DMS53 (cell line): Measurements from ENCODE around the gene TMEM273.

Source experiments
- DNase-seq: peaks from one replicate; lab custom pipeline; 2025; lab: John Stamatoyannopoulos, UW

Gene TMEM273

DNA sequence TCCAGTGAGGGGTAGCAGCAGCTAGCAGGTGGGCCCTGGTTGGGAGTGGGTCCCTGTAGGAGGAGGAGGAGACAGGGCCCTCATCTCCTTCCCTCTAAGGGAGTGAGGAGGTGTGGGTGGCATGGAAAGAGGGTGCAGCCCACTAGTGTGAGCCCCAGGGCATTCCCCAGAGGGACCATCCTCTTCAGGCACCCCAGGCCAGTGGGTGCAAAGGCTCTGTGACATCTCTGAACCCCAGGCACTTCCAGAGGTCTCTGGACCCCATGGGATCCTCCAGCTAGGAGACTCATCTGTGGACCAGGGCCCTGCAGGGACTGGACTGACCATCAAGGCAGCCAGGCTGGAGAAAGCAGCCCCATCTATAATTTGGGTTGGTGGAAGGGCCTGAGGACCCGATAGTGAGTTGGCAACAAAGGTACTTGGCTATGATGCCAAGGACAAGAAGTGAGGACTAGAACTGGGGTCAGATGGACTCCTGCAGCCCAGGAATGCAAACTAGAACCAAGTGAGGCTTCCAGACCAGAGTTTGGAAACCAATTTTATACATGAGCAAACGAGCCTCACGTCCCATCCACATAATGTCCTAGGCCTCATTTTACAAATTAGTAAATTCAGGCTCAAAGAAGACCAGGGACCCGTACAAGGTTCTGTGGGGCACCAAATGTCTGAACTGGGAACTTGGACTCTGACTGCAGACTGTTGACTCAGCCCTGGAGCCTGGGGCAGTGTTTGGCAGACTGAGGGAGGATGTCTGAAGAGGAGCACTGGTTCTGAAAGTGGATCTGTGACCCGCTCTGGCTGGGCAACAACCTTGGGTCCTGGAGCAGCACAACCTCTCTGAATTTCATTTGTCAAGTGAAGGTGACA is 71.4 kb downstream of the TMEM273 start:
- no peak for DNase-seq

DNA sequence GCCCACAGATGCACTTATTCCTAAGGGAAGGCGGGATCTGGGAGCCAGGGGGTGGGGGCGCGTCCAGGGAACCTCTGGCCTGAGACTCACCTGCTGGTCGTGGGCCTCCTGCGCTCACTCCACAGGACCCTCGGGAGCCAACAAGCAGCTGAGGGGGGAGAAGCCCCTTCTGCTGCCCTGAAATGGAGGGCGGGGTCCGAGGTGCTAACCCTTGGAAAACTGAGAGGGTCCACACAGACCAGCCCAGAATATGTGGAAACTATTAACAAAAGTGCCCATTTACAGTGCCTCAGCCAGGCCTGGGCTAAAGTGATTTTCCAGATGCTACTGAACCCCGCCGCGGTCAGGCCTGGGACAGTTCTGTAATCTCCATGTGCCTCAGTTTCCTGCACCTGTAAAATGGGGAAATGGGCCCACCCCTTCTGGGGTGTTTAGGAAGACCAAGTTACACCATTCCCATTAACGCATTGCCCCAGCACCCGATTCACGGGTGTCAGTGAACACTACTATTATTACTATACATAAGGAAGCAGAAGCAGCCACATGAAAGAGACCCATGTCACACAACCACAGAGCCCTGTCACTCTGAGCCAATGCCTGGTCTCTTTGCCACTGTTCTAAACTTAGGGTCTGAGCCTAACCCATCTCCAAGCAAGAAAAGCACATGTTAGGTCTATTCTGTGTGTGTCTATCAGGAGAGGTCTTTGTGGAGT is 72.2 kb downstream of the TMEM273 start:
- DNase-seq = no peak

DNA sequence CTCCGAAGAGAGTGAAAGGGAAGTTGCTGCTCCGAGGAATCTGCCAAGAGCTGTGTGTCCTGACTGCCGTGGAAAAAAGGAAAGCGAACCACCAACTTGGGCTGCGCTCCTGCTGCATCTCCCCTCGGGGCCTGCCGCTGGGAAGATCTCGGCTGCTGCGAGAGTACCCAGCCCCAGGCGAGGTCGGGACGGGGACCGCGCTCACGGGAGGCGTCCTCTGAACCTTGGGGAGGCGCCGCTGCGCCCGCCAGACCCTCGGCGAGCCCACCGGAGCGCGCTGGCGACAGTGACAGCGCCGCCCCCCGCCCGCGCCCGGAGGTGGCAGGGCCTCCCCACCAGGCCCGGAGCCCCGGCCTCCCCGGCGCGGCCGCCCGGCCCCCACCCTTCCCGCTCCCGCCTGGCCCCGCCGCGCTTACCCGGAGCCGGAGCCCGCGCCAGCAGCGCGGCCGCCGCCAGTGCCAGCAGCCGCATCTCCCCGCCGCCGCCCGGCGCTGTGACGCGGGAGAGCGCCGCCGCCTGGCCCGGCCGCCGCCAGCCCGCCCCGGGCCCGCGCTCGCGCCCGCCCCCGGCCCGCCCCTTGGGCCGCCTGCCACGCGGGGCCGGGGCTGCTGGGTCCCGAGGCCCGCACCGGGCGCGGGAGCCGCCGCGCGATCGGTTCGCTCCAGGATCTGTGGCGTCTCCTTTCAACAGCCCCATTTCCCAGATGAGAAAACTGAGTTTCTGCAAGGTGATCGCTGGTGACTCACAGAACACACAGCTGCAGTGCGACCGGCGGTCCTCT is 73.0 kb downstream of the TMEM273 start, which contains the start of gene VSTM4:
Gene VSTM4, minus strand, starts transcription at position 508 of the 781 bp plus-strand sequence. Its CDS starts 37 bp downstream, at position 471.
- DNase-seq = peak; percentile 70

DNA sequence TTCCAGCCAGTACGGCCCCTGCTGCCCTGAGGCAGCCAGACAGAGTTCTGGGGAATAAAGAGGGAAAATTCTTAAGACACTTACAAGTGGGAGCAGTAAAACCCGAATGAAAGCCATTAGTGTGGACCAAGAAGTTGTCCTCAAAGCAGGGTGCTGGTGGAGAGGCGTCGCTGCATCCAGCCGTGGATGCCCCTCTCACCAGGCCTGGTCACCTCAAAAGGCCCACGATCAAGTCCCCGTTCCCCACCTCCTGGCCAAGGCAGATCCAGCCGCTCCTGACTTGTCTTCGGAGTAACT is 73.5 kb downstream of the TMEM273 start:
- DNase-seq = no peak

DNA sequence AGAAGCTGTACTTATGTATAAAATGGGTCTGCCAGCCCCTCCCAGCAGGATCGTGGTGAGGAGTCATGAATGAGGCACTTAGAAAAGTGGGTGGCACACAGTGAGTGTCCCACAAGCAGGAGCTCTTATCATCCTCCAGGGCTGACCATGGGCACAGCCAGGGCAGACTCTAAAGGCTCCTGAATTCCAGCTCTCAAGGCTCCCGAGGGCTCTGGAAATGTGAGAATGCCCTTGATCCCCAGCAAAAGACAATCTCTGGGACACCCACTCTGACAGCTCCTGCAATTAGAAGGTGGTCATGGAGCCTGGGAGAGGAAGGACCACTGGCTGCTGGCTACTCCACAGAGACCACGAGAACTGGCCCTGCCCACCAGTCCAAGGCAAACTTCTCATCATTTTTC is 74.5 kb downstream of the TMEM273 start:
- DNase-seq = no peak

DNA sequence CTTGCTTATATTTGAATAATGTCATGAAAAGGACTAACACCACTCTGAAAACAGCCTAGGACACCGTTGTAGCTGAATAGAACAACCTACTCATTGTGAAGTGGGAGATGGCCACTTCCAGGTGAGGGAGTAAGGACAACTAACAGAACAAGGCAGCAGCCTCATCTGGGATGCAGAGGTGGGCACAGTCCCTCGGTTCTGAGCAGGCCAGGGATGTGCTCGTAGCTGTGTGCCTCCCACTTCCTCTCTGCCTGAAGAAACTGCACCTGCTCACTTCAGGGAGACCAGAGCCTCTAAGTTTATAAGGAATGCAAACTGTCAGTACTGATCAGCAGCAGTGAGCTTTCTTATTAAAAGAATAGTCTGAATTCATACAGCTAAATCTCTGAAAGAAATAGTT is 75.3 kb downstream of the TMEM273 start:
- no peak for DNase-seq

DNA sequence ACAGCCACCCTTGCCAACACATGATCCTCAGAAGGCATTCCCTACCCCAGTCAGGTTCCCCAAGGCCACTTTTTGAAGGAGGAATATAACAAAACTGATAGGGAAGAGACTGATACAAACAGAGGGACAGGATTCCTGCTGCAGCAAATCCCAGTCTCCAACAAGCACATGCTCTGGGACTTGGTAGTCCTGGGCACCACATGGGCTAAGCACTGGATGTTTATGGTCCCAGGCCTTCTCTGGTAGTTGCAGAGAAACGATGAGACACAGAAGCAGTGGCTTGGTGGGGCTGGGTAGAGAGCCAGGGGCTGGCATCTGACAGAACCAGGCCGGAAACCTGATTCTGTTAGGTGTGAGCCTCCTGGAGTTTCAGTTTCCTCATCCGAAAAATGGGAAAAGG is 76.1 kb downstream of the TMEM273 start:
- no peak for DNase-seq

DNA sequence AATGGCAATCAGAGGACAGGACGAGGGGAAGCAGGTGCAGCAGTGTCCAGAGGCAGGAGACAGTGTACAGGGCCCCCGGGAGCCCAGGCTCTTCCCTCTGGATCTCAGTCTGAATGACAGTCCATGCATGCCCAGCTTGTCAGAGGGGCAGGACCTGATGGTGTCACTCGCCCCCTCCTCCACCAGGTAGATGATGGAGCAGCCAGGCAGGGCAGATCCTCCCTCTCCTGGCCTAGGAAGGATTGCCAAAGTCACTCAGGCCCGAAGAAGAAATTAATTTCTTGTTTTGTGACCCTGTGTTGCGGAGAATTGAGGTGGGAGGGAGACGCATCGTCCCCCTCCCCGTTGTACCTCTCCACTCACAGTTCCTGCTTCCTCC is 76.9 kb downstream of the TMEM273 start:
- no peak for DNase-seq

DNA sequence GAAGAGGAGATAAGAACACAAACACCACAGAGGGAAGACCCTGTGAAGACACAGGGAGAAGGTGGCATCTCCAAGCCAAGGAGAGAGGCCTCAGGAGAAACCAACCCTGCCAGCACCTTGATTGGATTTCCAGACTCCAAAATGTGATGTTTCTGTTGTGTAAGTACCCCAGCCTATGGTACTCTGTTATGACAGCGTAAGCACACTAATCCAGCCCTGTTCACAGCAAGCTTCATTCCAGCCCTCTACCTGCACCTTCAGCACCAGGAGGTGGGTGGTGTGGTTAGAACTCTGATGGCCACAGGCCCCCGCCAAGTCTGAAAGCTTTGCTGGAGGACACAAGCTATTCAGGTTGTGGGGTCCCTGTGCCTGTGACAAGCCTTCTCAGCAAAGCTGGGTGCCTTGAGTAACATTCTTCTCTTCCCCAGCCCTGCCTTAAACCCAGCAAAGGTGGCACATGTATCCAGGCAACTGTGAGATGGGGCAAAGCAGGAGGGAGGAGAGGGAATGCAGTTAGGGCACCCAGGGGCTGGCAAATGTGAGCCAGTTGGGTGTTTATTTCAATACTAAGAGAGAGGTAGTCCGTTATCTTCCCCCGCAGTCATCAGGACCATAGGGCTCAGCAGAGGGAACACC is 77.4 kb downstream of the TMEM273 start:
- no peak for DNase-seq

DNA sequence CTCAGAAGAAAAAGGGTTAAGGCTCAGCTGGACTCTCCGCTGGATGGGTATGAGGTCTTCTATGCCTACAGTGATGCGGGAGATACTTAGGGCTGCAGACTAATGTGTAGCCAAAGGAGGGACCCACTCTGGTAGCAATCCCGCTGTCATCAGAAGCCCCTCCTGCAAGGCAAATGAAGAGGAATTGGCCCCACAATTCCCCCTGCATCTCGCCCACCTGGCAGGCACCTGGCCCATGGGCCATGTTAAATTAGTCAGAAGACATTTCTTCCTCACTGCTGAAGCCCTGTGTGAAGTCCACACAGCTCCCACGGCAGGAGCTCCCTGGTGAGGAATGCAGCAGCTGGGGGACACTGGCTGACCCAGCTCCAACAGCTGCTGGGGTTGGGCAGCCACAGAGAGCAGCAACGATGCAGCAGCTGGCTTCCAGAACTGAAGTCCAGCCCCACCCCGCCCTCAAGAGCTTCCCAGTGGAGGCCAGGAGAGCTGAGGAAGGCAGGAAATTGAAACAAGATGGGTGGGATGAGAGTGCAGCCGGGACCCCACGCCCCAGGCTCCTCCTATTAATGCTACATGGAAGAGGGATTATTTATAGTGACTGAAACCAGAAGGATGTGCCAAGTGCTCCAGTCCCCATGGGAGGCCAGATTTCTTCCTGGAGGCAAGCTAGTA is 78.4 kb downstream of the TMEM273 start:
- DNase-seq = peak; percentile 7

DNA sequence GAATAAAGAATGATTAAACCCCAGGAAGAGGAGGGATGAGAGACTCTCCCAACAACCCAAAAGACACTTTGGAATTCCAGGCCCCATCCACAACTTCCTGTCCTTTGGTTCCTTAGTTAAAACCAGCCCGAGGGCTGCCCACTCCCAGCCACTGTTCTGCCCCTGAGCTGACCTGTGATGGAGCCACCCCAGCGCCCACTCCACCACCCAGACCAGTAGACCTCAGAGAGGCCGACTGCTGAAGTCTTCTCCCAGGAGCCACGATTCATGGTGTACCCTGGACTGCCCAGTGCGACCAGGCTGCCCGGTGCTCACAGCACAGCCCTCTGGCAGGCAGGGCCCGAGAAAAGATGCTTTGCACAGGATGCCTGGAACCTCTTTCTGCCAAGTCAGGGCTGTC is 79.5 kb downstream of the TMEM273 start:
- no peak for DNase-seq

DNA sequence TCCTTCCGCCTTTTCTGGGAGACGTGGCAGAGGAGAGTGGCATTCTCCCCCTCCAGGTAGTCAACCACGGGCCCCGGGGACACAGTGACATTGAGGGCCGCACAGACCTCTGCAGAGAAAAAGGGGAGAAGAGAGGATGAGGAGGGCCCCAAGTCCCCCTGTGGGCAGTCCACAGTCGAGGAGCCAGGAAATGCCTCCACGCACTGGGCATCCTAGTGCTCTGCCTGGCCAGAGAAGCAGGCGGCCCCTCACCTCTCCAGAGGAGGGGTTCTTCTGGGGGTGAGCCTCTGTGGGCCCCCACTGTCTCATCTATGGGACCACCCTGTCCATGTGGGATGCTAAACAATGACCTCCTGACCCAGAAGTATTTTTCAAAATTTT is 80.3 kb downstream of the TMEM273 start:
- DNase-seq = no peak

DNA sequence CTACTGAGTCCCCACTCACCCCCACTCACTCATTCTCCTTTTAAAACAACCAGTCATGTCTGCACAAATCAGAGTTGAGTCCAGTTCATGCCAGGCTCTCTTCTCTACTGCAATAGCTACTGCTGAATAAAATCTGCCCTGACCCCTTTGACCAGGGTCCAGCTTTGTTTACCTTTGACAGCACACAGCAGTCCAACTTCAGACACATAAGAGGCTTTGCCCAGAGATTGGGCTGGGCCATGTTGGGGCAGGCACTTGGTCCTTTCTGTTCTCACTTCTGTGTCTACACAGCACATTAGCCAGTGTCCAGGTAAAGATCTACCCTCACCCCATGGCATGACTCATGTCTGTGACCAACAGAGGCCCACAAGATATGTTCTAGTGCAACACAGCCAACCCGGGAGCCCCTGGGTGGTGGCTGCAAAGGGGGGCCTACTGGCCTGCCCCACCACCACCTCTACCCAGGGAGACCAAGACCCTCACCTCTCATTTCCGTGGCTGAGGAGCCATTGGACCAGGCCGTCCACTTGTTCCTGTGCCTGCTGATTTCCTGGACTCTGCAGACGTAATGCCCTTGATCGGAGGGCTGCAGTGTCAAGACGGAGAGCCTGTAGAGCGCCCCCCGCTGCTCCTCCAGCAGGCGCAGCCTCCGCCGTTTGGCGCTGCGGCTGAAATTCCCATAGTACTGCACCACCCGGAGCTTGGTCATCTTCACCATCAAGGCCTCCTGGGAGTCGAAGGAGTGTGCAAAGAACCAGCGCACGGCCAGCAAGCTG is 80.9 kb downstream of the TMEM273 start:
- DNase-seq = no peak

DNA sequence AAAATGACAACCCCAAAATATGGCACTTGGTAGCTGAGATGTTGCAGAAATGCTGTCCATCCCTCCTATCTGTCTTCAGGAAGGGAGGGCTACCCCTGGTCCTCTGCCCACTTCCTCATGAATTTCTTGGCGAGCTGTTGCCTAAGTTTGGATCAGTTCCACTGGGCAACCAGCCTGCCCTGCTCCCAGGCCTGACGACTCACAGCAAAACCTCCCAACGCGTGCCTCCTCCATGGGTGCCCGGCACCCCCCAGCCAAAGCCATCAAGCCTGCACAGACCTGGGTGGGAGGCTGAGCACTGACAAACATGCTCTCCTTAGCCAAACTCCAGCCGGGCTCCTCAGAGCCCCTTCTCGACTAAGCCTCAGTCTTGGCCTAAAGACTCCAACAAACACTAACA is 81.7 kb downstream of the TMEM273 start:
- DNase-seq = no peak

DNA sequence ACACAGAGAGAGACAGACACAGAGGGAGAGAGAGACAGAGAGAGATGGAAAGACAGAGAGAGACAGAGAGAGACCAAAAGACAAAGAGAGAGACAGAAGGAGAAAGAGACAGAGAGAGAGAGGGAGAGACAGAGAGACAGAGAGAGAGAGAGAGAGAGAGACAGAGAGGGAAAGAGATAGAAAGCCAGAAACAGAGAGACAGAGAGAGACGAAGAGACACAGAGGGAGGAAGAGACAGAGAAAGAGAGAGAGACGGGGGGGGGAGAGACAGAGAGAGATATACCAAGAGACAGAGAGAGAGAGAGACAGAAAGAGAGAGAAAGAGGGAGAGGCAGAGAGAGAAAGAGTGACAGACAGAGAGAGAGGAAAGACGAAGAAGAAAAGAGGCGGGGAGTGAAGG is 83.1 kb downstream of the TMEM273 start:
- no peak for DNase-seq
